ENCODE results near the gene RBMS1.
"Not testable (repeated sequence)": the region's sequence is repeated elsewhere in the genome, so short reads cannot be mapped to it uniquely, and the experiment has no call there.

The RBMS1 gene

GRCh38 chr2:160431441-160431840 is 62.2 kb downstream of the RBMS1 start:
- DNase-seq = no peak

GRCh38 chr2:160430001-160430344 is 63.6 kb downstream of the RBMS1 start:
- DNase-seq = no peak

- no peak for DNase-seq
Observed at GRCh38 chr2:160429248-160430000, 64.2 kb downstream of the RBMS1 start.

- DNase-seq = no peak
Observed at GRCh38 chr2:160428405-160428763, 65.2 kb downstream of the RBMS1 start.

GRCh38 chr2:160427629-160428404 is 65.8 kb downstream of the RBMS1 start:
- no peak for DNase-seq

- DNase-seq = no peak
Observed at GRCh38 chr2:160426604-160427003, 67.0 kb downstream of the RBMS1 start.

GRCh38 chr2:160425434-160426151 is 68.0 kb downstream of the RBMS1 start:
- no peak for DNase-seq

GRCh38 chr2:160423126-160423525 is 70.5 kb downstream of the RBMS1 start:
- DNase-seq = no peak

- not testable (repeated sequence) for DNase-seq
Observed at GRCh38 chr2:160421646-160422501, 71.7 kb downstream of the RBMS1 start.

GRCh38 chr2:160420711-160421110 is 72.9 kb downstream of the RBMS1 start:
- DNase-seq = no peak

GRCh38 chr2:160419776-160420505 is 73.7 kb downstream of the RBMS1 start:
- no peak for DNase-seq

- no peak for DNase-seq
Observed at GRCh38 chr2:160418853-160419252, 74.8 kb downstream of the RBMS1 start.

GRCh38 chr2:160418398-160418765 is 75.2 kb downstream of the RBMS1 start:
- no peak for DNase-seq

GRCh38 chr2:160417745-160418397 is 75.7 kb downstream of the RBMS1 start:
- DNase-seq = no peak

GRCh38 chr2:160415991-160416390 is 77.6 kb downstream of the RBMS1 start:
- DNase-seq = no peak

- DNase-seq = no peak
Observed at GRCh38 chr2:160411955-160412354, 81.7 kb downstream of the RBMS1 start.

- DNase-seq = no peak
Observed at GRCh38 chr2:160411167-160411566, 82.4 kb downstream of the RBMS1 start.

- DNase-seq = no peak
Observed at GRCh38 chr2:160409480-160409879, 84.1 kb downstream of the RBMS1 start.

GRCh38 chr2:160408959-160409291 is 84.7 kb downstream of the RBMS1 start:
- no peak for DNase-seq

- DNase-seq = no peak
Observed at GRCh38 chr2:160408173-160408958, 85.2 kb downstream of the RBMS1 start.
